HG03159 (cell line): ENCODE results near the gene PBX1.

Experiments
- ATAC-seq: cut with Tn5 transposase; IDR thresholded peaks from one replicate; pipeline ENCODE4 v1.9.1; 2021; ENCODE audit warnings: mild to moderate bottlenecking, moderate library complexity; ENCODE audit not compliant: unreplicated experiment

PBX1 gene

DNA sequence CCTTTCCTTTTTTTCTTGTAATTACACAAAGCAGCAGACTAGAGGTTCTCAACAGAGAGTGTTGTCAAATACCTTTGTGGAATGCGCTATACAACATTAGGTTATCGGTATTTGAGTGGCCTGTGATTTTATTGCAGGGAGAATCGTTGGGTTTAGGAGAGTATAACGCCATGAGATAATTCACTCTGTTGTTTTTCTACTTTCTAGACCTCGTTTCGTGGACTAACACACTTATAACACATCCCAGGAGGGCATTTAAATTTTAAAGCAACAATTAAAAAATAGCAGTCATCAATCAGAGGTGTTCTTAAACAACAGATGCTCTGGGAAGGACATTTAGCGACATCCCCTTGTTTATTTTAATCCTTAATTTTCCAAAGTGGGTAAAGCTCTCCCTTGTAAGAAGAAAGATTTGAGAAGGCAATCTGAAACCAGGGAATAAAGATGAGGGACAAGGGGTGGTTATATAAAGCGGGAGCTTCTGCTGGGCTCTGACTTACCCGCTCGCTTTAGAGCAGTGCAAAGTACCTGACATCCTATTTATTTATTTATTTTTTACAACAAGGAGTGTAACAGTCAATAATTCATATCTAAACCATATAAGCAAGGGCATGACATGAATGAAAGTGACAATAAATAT lies 4.9 kb downstream of the PBX1 start:
- ATAC-seq: no peak

- no peak for ATAC-seq
These were observed 5.4 kb downstream of the PBX1 start for GRCh38 chr1:164564378-164564777.

DNA sequence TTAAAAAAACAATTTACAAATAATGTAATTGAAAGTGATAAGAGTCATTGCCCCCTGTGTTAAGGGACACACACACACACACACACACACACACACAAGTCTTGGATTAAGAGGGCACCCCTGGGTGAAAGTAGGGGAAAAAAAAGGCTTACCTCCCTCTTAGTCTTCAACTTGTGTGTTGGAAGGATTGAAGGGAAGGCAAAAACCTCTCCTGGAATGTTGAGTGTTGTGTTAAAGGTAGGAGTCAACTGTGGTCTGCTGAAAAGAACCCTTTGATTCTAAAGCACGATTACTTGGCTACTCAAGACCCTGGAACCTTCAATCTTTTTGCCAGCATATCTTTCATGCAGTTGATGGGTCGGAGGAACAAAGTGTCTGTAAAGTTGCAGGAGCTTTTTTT lies 6.4 kb downstream of the PBX1 start:
- no peak for ATAC-seq

DNA sequence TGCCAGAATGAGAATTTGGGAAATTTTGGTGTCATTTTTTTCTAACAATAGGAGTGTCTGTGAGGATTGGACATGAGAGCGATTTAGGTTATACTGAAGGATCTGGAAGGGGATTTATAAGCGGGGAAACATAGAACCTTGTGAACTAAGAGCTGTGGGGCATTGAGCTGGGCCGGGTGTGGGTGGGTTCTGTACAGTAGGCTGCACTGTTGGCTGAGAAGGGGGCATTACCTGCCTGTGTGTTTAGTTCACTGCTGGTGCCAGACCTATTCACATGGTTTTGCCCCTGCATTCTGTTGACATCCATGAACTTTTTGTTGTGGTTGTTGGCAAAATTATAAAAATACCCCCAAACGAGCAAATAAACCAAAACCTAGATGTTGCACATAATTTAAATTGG lies 8.8 kb downstream of the PBX1 start:
- ATAC-seq: no peak

DNA sequence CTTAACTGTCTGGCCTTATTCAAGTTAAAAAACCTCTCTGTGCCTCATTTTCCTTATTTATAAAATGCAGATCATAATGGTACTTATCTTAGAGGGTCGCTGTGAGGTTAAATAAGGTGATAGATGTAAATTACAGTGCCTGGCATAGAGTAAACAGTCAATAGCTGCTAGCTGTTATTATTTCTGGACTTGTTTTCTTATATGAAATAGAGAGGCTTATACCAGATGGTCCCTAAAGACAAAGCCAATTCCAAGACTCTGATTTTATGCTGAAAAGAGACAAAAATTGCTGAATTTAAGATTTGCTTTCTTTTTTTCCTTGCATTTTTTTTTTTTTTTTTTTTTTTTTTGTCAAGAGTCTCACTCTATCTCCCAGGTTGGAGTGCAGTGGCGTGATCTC lies 10.3 kb downstream of the PBX1 start:
- no peak for ATAC-seq

DNA sequence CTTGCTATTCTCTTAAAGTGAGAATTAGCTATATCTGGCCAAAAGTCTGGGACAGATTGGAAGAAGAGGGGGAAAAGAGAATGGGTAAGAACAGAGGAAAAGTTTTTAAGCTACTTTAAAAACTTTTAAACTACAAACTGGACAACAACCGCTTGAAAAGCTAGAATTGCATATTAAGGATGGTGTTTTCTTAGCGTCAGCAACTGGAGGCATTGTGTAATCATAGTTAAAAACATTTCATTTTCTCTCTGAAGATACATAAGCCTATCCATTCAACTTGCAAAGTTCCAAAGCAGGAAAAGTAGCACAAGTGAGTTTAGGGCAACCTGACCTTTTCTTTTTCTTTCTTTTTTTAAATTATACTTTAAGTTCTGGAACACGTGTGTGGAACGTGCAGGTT lies 10.9 kb downstream of the PBX1 start:
- ATAC-seq: no peak

GRCh38 chr1:164571333-164571732 lies 12.3 kb downstream of the PBX1 start:
- ATAC-seq: no peak

DNA sequence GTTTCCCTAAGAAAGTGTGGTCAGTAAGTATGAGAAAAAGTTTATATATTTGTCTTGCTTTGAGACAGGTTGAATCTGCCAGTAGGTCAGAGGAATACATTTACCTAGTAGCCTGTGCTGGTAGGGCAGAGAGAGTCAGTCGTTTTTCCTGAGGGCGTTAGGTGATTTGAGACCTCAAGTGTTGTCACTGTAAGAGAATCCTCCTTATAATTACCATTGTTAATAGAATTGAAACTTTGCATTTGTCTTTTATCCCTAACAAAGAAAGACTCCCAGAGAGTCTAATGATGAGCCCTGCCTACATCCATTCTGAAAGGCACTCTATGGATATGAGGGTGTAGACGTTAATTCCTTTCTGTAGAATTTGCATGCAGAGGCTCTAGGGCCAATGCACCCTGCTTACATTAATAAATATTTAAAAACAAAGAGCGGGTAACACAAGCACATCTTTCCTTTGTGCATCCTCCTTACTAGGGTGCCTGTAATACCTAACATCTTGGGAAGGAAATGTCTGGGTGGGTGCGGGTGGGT lies 16.4 kb downstream of the PBX1 start:
- ATAC-seq: no peak

GRCh38 chr1:164576291-164577271 lies 17.6 kb downstream of the PBX1 start:
- ATAC-seq: no peak

- ATAC-seq: no peak
These were observed 18.3 kb downstream of the PBX1 start for GRCh38 chr1:164577291-164577690.

DNA sequence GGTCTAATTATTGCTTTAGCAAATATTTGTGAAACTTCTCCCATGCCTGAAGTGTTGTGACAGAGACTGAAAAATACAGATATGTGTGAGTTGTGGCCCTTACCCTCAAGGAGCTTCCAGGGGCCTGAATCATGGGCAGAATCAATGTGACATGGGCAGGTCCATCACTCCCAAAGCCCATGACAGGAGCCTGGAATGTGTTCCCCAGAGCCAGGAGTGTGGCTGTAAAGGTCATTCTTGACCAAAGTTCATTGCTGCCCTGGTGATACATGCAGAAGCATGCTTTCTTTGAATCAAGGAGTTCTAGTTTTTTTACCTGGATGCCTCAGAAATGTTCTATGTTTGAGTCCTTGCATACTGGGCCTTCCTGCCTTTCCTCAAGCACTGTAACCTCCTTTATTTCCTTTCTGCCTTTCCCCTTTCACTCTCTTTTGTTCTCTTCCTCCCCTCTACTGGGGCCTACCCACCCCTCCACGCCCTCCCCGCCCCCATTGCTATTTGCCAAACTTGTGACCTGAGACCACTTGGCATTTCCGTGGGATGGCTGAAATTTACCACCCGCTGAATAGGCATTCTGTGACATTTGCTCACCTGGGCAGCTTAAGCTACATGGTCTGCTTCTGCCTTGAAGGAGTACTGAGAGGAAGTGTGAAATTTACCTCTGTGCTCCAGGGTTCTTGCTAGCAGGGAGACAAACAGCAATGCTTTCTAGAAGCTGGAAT lies 19.7 kb downstream of the PBX1 start:
- ATAC-seq: no peak

- ATAC-seq: no peak
These were observed 20.4 kb downstream of the PBX1 start for GRCh38 chr1:164579381-164579780.

DNA sequence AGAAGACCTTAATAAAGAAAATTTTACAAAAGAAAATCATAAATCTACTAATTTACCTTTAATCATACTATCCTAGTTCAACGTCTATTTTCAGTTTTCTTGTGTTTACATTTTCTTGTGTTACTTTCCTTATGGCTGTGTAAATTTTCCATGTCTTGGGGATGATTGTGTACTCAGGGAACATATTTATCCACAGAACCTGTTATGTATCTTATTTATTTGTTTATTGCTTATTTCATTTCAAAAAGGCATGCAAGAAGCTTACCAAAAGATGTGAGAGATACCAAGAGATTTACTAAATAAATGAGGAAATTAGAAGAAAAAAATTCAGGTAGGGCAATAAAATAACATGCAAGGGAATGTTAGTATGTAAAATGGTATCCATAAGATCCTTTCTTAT lies 22.8 kb downstream of the PBX1 start:
- no peak for ATAC-seq

- ATAC-seq: no peak
These were observed 24.2 kb downstream of the PBX1 start for GRCh38 chr1:164583196-164583595.

- ATAC-seq: no peak
These were observed 25.0 kb downstream of the PBX1 start for GRCh38 chr1:164583835-164584539.

GRCh38 chr1:164586591-164586990 lies 27.6 kb downstream of the PBX1 start:
- no peak for ATAC-seq

- ATAC-seq: no peak
These were observed 28.9 kb downstream of the PBX1 start for GRCh38 chr1:164587617-164588501.

DNA sequence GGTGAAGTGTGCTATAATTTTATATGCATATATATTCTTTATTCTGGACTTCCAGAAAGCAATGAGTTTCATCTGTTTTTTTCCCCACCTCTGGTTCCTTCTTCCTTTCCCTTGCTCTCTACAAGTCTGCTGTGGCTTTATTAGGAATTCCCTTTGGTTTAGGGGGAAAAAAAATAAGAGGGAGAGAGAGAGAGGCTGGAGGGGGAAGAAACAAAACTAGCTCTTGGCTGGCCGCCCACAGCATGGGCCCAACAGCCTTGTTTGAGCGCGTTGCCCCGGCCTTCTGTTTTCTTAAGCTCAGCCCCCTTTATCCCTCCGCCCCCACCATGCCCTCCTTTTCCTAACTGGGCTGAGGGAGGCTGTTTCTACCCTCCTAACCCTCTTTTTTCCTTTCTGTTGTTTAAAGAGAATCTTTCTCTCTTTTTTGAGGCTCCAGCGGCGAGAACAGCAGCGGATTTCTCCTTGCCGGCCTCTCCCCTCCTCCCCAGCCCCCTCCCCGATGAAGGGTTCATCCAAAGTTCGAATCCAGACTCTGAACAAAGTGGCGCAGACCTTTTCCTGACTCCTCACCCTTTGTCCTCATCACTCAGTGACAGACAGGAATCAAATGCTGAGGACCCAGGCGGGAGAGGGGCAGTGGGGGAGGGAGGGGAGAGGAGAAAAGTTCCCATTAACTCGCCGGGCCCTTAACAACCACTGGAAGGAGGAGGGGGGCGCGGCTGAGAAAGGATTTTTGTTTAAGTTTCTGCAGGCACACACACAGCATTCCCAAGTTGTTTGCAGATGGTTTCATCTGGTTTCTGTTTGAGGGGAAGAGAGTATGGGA lies 29.7 kb downstream of the PBX1 start:
- no peak for ATAC-seq

GRCh38 chr1:164589408-164589807 lies 30.4 kb downstream of the PBX1 start:
- no peak for ATAC-seq
